K562 (cell line): ENCODE results near the gene WDR91. TPM values are rescaled to one million over a fixed set of nuclear protein-coding genes. Genes with fewer than 3 reads are reported as not detected.
A peak's percentile ranks its signal among the peaks of the same experiment; 100 is the strongest.

Source experiments
- BRD9 ChIP-seq: fragments of 450-650 bp; IDR thresholded peaks from 2 replicates; pipeline ENCODE4 v1.6.1; 2018; ENCODE audit warnings: low read depth; ENCODE audit not compliant: partially characterized antibody
- DIDO1 ChIP-seq: fragments of 450-650 bp; IDR thresholded peaks from 2 replicates; pipeline ENCODE4 v1.6.1; 2016; ENCODE audit warnings: low read depth, missing biosample characterization, missing genetic modification characterization
- GABPB1 ChIP-seq: sonication (generic); formaldehyde crosslinking; IDR thresholded peaks from 2 replicates; pipeline ENCODE4 v1.8.0; 2022; ENCODE audit warnings: mild to moderate bottlenecking, missing genetic modification reagents
- ILK ChIP-seq: fragments of 450-650 bp; IDR thresholded peaks from 2 replicates; pipeline ENCODE4 v1.6.1; 2016; ENCODE audit warnings: missing genetic modification characterization, low read depth, mild to moderate bottlenecking, missing compliant biosample characterization, moderate library complexity, borderline replicate concordance
- NFIC ChIP-seq: fragments of 450-650 bp; IDR thresholded peaks from 2 replicates; pipeline ENCODE4 v1.6.1; 2017; ENCODE audit warnings: mild to moderate bottlenecking, inconsistent platforms
- TBP ChIP-seq: optimal IDR thresholded peaks from 2 replicates; pipeline ENCODE3; 2011; ENCODE audit warnings: low read depth, low read length, improper control_type of control experiment
- TEAD4 ChIP-seq, 2 experiments: sonication (generic) in 1 of 2; formaldehyde crosslinking in 1 of 2; IDR thresholded peaks; 2 replicates each; pipeline versions ENCODE4 v1.6.1 to v1.8.0; 2012 to 2022; ENCODE audit warnings: borderline replicate concordance in 1 of 2, inconsistent platforms in 1 of 2, low read length in 1 of 2, mild to moderate bottlenecking in 1 of 2, missing genetic modification reagents in 1 of 2
- ZNF668 ChIP-seq: fragments of 250-450 bp; sonication (Bioruptor Pico); IDR thresholded peaks from 2 replicates; pipeline ENCODE4 v1.8.0; 2022; ENCODE audit warnings: mild to moderate bottlenecking, inconsistent platforms
- polyA plus RNA-seq, 8 experiments: library from polyadenylated mRNA; depleted of rRNA in 4 of 8; stranded (reverse) in 5 of 8; unstranded in 3 of 8; fragments of >200 nt; fragmentation: Nextera tagmentation in 2 of 8; fragmentation: Illumina TruSeq in 1 of 8; extraction: Ambion mirVana in 2 of 8; extraction: Trizol in 1 of 8; gene quantifications; 2 replicates each; pipeline versions ENCODE4 v1.2.1 to v1.2.3, GENCODE V29; 2011 to 2014; ENCODE audit warnings: inconsistent platforms in 1 of 8, missing spikeins in 1 of 8
- total RNA-seq, 7 experiments: library from RNA; depleted of rRNA in 6 of 7; stranded (reverse); fragments of >200 nt in 6 of 7; fragmentation: Illumina TruSeq in 2 of 7; extraction: Trizol in 2 of 7; gene quantifications; 2 replicates each; pipeline versions ENCODE4 v1.2.1 to v1.2.3, GENCODE V29; 2011 to 2021; ENCODE audit warnings: low replicate concordance in 1 of 7
- TF ChIP-seq, protein P1 (sequence below): conservative IDR thresholded peaks from 2 replicates; pipeline ENCODE4 v1.6.1; 2011; ENCODE audit warnings: low read depth, mild to moderate bottlenecking, low read length; ENCODE audit not compliant: control insufficient read depth
- TF ChIP-seq, protein P2 (sequence below): IDR thresholded peaks from 2 replicates; pipeline ENCODE4 v1.6.1; 2016; ENCODE audit warnings: missing genetic modification characterization, missing compliant biosample characterization
- TF ChIP-seq, protein P3 (sequence below): fragments of 250-450 bp; sonication (Bioruptor Pico); IDR thresholded peaks from 2 replicates; pipeline ENCODE4 v1.8.0; 2021; ENCODE audit warnings: moderate library complexity, mild to moderate bottlenecking, inconsistent platforms
- TF ChIP-seq, protein P4 (sequence below): fragments of 450-650 bp; formaldehyde crosslinking; conservative IDR thresholded peaks from 2 replicates; pipeline ENCODE4 v1.4.0; 2022; ENCODE audit warnings: mild to moderate bottlenecking, missing genetic modification characterization
- TF ChIP-seq, protein P5 (sequence below): fragments of 250-450 bp; sonication (Bioruptor Pico); IDR thresholded peaks from 2 replicates; pipeline ENCODE4 v1.4.0; 2020; ENCODE audit warnings: mild to moderate bottlenecking, moderate library complexity
- TF ChIP-seq, protein P6 (sequence below): IDR thresholded peaks from 3 replicates; pipeline ENCODE4 v1.6.1; 2011; ENCODE audit warnings: borderline replicate concordance, mild to moderate bottlenecking; ENCODE audit not compliant: insufficient read length, insufficient read depth

Gene WDR91
- total and polyA plus RNA-seq, 9 of the 15 experiments (the other 6 are each of a cell fraction or from before 2014, with no cell fraction given): 1.9 to 18.2 (median 9.8) TPM

DNA sequence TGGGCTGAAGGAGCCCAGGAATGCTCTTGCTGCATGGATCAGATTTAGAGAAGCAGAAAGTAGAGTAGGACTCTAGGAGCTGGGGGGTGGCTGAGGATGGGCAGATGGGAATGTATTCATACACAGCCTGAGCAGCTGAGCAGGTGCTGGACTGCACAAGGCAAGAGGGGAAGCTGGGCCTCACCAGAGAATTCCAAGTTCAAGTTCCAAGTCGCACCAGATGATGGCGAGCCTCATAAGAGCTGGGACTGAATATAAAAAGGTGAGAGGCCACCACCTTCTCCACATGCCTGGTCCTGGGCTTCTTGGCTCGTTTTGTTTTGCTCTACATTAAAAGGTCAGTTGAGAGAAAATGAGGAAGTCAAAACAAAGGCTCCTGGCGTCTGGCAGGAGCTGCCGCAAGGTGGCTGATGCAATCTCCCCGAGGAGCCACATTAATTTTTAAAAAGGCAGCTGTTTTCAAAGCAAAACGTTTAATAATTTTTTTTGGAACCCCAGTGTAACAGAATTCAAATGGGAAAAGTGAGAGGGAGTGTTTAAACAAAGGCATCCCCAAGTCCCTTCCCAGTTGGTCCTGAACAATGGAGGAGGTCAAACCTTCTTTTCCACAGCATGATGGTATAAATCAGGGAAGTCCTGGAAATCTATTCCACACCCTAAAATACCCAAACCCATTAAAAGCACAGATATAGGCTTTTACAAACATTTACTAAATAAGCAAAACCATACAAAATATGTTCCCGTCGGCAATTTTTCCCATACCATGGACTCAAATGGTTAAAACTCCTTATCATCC is 50.3 kb downstream of the WDR91 start (continued):
- TF ChIP-seq, protein P1, sequence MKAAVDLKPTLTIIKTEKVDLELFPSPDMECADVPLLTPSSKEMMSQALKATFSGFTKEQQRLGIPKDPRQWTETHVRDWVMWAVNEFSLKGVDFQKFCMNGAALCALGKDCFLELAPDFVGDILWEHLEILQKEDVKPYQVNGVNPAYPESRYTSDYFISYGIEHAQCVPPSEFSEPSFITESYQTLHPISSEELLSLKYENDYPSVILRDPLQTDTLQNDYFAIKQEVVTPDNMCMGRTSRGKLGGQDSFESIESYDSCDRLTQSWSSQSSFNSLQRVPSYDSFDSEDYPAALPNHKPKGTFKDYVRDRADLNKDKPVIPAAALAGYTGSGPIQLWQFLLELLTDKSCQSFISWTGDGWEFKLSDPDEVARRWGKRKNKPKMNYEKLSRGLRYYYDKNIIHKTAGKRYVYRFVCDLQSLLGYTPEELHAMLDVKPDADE: no peak
- TF ChIP-seq BRD9: no peak
- TF ChIP-seq, protein P2, sequence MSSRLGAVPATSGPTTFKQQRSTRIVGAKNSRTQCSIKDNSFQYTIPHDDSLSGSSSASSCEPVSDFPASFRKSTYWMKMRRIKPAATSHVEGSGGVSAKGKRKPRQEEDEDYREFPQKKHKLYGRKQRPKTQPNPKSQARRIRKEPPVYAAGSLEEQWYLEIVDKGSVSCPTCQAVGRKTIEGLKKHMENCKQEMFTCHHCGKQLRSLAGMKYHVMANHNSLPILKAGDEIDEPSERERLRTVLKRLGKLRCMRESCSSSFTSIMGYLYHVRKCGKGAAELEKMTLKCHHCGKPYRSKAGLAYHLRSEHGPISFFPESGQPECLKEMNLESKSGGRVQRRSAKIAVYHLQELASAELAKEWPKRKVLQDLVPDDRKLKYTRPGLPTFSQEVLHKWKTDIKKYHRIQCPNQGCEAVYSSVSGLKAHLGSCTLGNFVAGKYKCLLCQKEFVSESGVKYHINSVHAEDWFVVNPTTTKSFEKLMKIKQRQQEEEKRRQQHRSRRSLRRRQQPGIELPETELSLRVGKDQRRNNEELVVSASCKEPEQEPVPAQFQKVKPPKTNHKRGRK (tag): no peak; the same call in 1 of the 2 replicates
- TF ChIP-seq TBP: no peak
- TF ChIP-seq, protein P3, sequence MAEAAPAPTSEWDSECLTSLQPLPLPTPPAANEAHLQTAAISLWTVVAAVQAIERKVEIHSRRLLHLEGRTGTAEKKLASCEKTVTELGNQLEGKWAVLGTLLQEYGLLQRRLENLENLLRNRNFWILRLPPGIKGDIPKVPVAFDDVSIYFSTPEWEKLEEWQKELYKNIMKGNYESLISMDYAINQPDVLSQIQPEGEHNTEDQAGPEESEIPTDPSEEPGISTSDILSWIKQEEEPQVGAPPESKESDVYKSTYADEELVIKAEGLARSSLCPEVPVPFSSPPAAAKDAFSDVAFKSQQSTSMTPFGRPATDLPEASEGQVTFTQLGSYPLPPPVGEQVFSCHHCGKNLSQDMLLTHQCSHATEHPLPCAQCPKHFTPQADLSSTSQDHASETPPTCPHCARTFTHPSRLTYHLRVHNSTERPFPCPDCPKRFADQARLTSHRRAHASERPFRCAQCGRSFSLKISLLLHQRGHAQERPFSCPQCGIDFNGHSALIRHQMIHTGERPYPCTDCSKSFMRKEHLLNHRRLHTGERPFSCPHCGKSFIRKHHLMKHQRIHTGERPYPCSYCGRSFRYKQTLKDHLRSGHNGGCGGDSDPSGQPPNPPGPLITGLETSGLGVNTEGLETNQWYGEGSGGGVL (CRISPR knock-in tag): peak; percentile 29; the same call in 1 of the 2 replicates
- TF ChIP-seq ILK (tag): peak; percentile 49; the same call in 1 of the 2 replicates
- TF ChIP-seq GABPB1 (CRISPR knock-in tag): 0 out of 2 replicates have a peak, but pooled peaks have one; percentile 56
- peak; percentile 53; the same call in 1 of the 2 replicates for TF ChIP-seq TEAD4 (IDR thresholded peaks at IDR 0.05; ENCODE audit: low read length)
- TF ChIP-seq TEAD4 (CRISPR knock-in tag; IDR thresholded peaks at IDR 0.05; ENCODE audit: borderline replicate concordance): no peak
- TF ChIP-seq, protein P4, sequence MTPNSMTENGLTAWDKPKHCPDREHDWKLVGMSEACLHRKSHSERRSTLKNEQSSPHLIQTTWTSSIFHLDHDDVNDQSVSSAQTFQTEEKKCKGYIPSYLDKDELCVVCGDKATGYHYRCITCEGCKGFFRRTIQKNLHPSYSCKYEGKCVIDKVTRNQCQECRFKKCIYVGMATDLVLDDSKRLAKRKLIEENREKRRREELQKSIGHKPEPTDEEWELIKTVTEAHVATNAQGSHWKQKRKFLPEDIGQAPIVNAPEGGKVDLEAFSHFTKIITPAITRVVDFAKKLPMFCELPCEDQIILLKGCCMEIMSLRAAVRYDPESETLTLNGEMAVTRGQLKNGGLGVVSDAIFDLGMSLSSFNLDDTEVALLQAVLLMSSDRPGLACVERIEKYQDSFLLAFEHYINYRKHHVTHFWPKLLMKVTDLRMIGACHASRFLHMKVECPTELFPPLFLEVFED: no peak
- TF ChIP-seq, protein P5, sequence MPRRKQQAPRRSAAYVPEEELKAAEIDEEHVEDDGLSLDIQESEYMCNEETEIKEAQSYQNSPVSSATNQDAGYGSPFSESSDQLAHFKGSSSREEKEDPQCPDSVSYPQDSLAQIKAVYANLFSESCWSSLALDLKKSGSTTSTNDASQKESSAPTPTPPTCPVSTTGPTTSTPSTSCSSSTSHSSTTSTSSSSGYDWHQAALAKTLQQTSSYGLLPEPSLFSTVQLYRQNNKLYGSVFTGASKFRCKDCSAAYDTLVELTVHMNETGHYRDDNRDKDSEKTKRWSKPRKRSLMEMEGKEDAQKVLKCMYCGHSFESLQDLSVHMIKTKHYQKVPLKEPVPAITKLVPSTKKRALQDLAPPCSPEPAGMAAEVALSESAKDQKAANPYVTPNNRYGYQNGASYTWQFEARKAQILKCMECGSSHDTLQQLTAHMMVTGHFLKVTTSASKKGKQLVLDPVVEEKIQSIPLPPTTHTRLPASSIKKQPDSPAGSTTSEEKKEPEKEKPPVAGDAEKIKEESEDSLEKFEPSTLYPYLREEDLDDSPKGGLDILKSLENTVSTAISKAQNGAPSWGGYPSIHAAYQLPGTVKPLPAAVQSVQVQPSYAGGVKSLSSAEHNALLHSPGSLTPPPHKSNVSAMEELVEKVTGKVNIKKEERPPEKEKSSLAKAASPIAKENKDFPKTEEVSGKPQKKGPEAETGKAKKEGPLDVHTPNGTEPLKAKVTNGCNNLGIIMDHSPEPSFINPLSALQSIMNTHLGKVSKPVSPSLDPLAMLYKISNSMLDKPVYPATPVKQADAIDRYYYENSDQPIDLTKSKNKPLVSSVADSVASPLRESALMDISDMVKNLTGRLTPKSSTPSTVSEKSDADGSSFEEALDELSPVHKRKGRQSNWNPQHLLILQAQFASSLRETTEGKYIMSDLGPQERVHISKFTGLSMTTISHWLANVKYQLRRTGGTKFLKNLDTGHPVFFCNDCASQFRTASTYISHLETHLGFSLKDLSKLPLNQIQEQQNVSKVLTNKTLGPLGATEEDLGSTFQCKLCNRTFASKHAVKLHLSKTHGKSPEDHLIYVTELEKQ: no peak; the same call in 1 of the 2 replicates
- TF ChIP-seq, protein P6, sequence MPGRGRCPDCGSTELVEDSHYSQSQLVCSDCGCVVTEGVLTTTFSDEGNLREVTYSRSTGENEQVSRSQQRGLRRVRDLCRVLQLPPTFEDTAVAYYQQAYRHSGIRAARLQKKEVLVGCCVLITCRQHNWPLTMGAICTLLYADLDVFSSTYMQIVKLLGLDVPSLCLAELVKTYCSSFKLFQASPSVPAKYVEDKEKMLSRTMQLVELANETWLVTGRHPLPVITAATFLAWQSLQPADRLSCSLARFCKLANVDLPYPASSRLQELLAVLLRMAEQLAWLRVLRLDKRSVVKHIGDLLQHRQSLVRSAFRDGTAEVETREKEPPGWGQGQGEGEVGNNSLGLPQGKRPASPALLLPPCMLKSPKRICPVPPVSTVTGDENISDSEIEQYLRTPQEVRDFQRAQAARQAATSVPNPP: no peak
- no peak for TF ChIP-seq NFIC
- TF ChIP-seq DIDO1 (tag): no peak; the same call in 1 of the 2 replicates
- no peak; the same call in 1 of the 2 replicates for TF ChIP-seq ZNF668
